Stimulated activated CD8-positive, alpha-beta memory T cell treated with anti-CD3 and anti-CD28 coated beads, Interleukin-2, amount 100 ng/mL, for 48 hours (primary cell): ENCODE data around the gene TMEM240.
"Not testable (repeated sequence)": the region's sequence is repeated elsewhere in the genome, so short reads cannot be mapped to it uniquely, and the experiment has no call there.

ENCODE experiments used
- DNase-seq, 2 donors: peaks; one replicate each; pipeline ENCODE4 v3.0.0-alpha.2; 2020; ENCODE audit warnings: low read depth in 2 of 2

Gene TMEM240

GRCh38 chr1:1540818-1541628, 599 bp upstream of the TMEM240 start:
- no peak for DNase-seq

GRCh38 chr1:1539310-1540089, 924 bp downstream of the TMEM240 start:
- no peak for DNase-seq

GRCh38 chr1:1538989-1539309, 1.5 kb downstream of the TMEM240 start:
- DNase-seq = no peak

- no peak for DNase-seq
These were observed 2.1 kb downstream of the TMEM240 start for GRCh38 chr1:1538334-1538733.

GRCh38 chr1:1537626-1538250, 2.7 kb downstream of the TMEM240 start:
- no peak for DNase-seq

- no peak for DNase-seq
These were observed 3.4 kb downstream of the TMEM240 start for GRCh38 chr1:1536938-1537546.

GRCh38 chr1:1536019-1536937, 4.1 kb downstream of the TMEM240 start:
- DNase-seq = no peak

- DNase-seq = no peak
These were observed 5.0 kb downstream of the TMEM240 start for GRCh38 chr1:1535201-1536018.

GRCh38 chr1:1534401-1535154, 5.8 kb downstream of the TMEM240 start:
- no peak for DNase-seq

GRCh38 chr1:1533894-1534291, 6.5 kb downstream of the TMEM240 start:
- DNase-seq = not testable (repeated sequence)

- DNase-seq = not testable (repeated sequence)
These were observed 7.1 kb downstream of the TMEM240 start for GRCh38 chr1:1533176-1533893.

- DNase-seq = no peak
These were observed 8.5 kb downstream of the TMEM240 start for GRCh38 chr1:1531947-1532346.

- DNase-seq = no peak
These were observed 10.5 kb downstream of the TMEM240 start for GRCh38 chr1:1529936-1530335.

- DNase-seq = no peak
These were observed 11.1 kb downstream of the TMEM240 start for GRCh38 chr1:1529321-1529720.

- DNase-seq = no peak
These were observed 11.8 kb downstream of the TMEM240 start for GRCh38 chr1:1528301-1529267.

GRCh38 chr1:1527092-1527816, 13.2 kb downstream of the TMEM240 start:
- DNase-seq = no peak

- DNase-seq = not testable (repeated sequence)
These were observed 13.9 kb downstream of the TMEM240 start for GRCh38 chr1:1526476-1526875.
